Epidermal melanocyte (primary cell): ENCODE results near the gene ATP8B2.
"Not testable (repeated sequence)": the region's sequence is repeated elsewhere in the genome, so short reads cannot be mapped to it uniquely, and the experiment has no call there.

Experiments
- DNase-seq: peaks from one replicate; pipeline ENCODE4 v3.0.0; 2011; ENCODE audit warnings: low spot score; ENCODE audit not compliant: insufficient read length

Gene ATP8B2

GRCh38 chr1:154323493-154323892, 1.8 kb upstream of the ATP8B2 start:
- DNase-seq: no peak

- no peak for DNase-seq
Measured at GRCh38 chr1:154324241-154324640, 1.1 kb upstream of the ATP8B2 start.

- DNase-seq: peak; percentile 88
Measured at GRCh38 chr1:154325583-154326545, 539 bp downstream of the ATP8B2 start.

GRCh38 chr1:154326546-154327465, 1.5 kb downstream of the ATP8B2 start:
- DNase-seq: no peak

GRCh38 chr1:154327466-154328317, 2.4 kb downstream of the ATP8B2 start:
- DNase-seq: no peak

- peak; percentile 60 for DNase-seq
Measured at GRCh38 chr1:154328318-154329151, 3.2 kb downstream of the ATP8B2 start.

- DNase-seq: no peak
Measured at GRCh38 chr1:154329152-154329521, 3.8 kb downstream of the ATP8B2 start.

- no peak for DNase-seq
Measured at GRCh38 chr1:154329551-154330131, 4.3 kb downstream of the ATP8B2 start.

- no peak for DNase-seq
Measured at GRCh38 chr1:154330669-154331068, 5.3 kb downstream of the ATP8B2 start.

GRCh38 chr1:154334079-154335024, 9.0 kb downstream of the ATP8B2 start:
- DNase-seq: peak; percentile 46

GRCh38 chr1:154335025-154335714, 9.8 kb downstream of the ATP8B2 start:
- peak; percentile 97 for DNase-seq

- DNase-seq: no peak
Measured at GRCh38 chr1:154337253-154337894, 12.0 kb downstream of the ATP8B2 start.

GRCh38 chr1:154338875-154339274, 13.6 kb downstream of the ATP8B2 start:
- DNase-seq: no peak

- not testable (repeated sequence) for DNase-seq
Measured at GRCh38 chr1:154341366-154341765, 16.0 kb downstream of the ATP8B2 start.

- no peak for DNase-seq
Measured at GRCh38 chr1:154342132-154342531, 16.8 kb downstream of the ATP8B2 start.

GRCh38 chr1:154342836-154343472, 17.6 kb downstream of the ATP8B2 start:
- DNase-seq: no peak
